HG03558 (cell line): ENCODE data around the gene SCAP.

ENCODE experiments used
- ATAC-seq: cut with Tn5 transposase; IDR thresholded peaks from one replicate; pipeline ENCODE4 v1.9.1; 2021; ENCODE audit warnings: moderate number of reproducible peaks; ENCODE audit not compliant: unreplicated experiment; ENCODE audit errors: extremely low read depth

Gene SCAP

DNA sequence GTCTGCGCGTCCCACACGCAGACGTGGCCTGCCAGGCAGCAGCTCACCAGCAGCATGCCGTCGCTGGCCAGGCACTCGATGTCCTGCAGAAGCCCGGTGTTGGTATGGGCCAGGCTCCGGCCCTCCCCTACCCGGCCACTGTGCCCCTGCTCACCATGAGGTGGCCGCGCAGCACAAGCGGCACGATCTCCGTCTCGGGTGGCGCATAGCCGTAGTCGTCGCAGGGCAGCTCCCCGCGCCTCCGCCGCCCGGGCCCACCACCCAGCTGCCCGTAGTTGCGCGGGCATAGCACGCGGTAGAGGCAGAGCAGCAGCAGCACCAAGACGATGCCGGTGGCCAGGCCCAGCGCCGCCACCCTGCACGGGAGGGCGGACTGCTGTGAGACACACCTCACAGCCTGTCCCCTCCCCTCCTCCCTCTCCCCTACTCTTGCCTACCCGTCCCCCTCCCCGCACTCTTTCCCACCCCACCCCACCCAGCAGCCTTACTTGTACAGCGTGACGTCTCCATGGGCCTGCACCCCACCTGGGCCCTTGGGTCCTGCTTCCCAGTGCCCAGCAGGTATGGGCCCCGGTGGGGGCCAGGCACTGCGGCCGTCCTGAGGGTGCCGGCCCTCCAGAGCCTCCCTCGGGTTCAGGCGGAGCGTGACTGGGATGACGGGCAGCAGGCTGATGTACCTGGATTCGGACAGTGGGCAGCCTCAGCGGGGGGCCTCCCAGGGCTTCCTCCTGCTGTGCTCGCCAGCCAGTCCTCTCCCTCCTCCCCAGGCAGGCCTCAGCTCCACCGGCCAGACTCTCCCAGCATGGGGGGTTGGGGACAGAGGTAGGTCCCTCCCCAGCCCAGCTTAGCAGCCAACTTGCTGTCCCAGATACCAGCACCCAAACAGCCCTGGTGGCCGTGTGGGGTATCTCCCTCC is 57.3 kb downstream of the SCAP start:
- ATAC-seq: no peak

DNA sequence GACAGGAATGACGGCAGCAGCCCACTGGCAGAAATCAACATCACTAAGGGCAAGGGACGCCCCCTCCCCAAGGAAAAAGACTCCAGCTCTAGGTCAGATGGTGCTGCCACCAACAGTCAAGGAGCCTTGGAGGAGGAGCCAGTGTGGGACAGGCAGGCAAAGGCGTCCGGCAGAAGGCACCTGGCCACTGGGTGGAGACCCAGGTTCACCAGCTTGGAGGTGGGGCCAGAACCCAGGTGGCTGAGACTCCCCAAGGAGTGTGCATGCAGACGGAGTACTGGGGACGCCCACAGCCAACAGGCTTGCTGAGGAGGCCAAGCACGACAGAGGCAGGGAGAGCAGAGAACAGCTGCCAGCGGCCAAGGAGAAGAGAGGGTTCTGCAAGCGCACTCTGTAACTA is 59.7 kb downstream of the SCAP start:
- no peak for ATAC-seq

DNA sequence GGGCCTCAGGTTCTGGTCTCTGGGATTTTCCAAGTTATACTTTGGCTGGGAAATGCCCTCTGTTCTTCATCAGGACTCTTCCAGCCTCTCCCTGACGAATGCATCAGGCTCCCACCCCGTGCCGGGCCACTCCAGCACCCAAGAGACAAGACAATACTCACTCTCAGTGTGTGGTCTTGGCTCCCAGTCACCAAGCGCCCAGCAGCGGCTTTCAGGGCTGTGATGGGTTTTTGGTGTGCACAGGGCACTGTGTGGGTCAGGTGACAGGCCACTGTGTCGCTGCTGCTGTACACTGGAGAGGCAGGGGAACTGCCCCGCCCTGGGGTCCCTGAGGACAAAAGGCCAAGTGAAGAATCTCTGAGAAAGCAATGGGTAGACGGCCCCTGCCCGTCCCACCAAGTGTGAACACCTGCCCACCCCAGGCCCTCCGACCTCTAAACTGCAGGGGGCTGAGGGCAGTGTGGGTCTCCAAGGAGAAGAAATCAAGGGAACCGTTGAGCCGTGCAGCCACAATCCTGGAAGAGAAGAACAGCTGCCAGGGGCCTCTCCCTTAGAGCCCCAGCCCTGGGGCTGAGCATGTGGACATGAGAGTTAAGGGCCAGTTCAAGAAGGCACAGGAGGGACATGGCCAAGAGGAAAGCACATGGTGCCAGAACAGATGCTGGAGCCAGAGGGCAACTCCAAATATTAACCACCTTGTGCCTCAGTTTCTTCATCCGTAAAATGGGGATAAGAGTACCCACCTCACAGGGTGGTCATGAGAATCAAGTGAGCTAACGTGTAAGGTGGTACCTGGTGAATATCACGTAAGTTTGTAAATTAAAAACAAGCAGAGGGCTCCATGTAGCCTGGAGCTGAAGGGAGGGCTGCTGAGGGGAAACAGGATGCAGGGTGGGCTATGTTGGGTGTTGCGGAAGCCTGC is 60.8 kb downstream of the SCAP start:
- ATAC-seq: no peak

DNA sequence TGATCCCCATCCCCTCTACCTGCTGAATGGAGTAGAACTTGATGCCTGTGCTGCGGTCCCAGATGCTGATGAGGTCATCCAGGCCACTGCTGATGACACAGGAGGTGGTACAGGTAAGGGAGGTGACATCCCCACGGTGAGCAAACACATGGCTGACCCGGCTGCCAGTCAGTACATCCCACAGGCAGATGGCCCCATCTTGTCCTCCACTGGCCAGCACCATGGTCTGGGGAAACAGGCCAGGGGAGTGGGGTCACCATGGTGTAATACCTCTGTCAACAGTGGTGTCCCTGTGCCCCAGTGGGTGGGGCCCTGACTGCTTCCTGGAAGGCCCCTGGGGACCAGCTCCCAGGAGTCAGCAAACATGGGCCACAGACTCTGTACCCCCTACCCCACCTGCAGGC is 61.6 kb downstream of the SCAP start:
- ATAC-seq: no peak

DNA sequence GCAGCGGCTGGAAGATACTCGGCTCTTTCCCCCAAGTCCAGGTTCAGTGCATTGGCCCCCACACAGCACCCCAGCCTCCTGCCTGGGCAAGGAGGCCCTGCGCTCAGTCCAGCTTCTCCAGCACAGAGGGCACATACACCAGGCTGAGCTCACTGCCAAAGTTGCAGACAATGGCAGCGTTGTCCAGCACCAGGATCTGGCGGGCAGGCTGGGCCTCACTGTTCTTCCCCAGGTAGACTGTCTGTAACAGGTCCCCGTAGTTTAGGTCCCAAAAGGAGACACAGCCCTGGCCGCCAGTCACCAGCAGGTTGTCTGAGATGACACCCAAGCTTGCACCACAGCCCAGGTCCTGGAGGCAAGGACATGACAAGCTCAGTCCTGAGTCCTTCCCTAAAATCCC is 62.0 kb downstream of the SCAP start:
- no peak for ATAC-seq

DNA sequence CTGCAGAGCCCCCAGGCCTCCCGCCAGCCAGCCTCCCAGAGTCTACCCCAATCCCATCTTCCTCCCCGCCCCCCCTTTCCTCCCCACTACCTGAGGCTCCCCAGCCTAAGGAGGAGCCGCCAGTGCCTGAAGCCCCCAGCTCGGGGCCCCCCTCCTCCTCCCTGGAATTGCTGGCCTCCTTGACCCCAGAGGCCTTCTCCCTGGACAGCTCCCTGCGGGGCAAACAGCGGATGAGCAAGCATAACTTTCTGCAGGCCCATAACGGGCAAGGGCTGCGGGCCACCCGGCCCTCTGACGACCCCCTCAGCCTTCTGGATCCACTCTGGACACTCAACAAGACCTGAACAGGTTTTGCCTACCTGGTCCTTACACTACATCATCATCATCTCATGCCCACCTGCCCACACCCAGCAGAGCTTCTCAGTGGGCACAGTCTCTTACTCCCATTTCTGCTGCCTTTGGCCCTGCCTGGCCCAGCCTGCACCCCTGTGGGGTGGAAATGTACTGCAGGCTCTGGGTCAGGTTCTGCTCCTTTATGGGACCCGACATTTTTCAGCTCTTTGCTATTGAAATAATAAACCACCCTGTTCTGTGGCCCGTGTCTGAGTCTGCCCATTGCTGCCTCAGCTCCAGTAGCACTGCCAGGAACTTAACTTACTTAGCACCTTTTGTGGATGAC is 62.8 kb downstream of the SCAP start:
- no peak for ATAC-seq

DNA sequence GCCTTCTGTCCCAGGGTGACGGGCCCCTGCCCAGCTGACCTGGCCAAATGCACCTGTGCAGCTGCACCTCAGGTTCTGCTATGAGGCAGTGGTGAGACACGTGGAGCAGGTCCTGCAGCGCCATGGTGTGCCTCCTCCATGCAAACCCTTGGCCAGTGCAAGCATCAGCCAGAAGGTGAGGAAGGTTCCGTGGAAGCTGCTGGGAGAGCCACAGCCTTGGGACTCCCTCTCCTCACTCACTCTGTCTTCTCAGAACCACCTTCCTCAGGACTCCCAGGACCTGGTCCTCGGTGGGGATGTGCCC is 63.3 kb downstream of the SCAP start:
- ATAC-seq: no peak

DNA sequence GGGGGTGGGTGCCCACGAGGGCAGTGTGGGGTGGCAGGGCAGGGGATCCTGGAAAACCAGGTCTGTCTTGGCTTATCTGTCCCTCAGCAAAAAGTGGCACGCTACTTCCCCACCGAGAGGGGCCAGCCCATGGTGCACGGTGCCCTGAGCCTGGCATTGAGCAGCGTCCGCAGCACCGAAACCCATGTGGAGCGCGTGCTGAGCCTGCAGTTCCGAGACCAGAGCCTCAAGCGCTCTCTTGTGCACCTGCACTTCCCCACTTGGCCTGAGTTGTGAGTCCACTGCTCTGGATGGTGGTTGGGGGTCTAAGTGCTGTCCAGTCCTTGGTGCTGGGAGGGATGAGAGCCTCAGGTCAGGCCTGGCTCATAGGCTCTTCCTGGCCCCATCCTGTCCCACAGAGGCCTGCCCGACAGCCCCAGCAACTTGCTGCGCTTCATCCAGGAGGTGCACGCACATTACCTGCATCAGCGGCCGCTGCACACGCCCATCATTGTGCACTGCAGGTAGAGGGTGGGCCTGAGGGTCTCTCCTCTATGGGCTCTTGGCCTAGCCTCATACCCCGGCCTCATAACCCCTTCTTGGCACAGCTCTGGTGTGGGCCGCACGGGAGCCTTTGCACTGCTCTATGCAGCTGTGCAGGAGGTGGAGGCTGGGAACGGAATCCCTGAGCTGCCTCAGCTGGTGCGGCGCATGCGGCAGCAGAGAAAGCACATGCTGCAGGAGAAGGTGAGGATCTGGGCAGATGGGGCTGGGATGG is 63.9 kb downstream of the SCAP start:
- no peak for ATAC-seq

DNA sequence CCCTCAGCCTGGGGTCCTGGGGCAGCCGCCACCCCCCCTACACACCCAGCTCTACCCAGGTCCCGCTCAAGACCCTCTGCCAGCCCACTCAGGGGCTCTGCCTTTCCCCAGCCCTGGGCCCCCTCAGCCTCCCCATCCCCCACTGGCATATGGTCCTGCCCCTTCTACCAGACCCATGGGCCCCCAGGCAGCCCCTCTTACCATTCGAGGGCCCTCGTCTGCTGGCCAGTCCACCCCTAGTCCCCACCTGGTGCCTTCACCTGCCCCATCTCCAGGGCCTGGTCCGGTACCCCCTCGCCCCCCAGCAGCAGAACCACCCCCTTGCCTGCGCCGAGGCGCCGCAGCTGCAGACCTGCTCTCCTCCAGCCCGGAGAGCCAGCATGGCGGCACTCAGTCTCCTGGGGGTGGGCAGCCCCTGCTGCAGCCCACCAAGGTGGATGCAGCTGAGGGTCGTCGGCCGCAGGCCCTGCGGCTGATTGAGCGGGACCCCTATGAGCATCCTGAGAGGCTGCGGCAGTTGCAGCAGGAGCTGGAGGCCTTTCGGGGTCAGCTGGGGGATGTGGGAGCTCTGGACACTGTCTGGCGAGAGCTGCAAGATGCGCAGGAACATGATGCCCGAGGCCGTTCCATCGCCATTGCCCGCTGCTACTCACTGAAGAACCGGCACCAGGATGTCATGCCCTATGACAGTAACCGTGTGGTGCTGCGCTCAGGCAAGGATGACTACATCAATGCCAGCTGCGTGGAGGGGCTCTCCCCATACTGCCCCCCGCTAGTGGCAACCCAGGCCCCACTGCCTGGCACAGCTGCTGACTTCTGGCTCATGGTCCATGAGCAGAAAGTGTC is 64.7 kb downstream of the SCAP start:
- ATAC-seq: no peak

DNA sequence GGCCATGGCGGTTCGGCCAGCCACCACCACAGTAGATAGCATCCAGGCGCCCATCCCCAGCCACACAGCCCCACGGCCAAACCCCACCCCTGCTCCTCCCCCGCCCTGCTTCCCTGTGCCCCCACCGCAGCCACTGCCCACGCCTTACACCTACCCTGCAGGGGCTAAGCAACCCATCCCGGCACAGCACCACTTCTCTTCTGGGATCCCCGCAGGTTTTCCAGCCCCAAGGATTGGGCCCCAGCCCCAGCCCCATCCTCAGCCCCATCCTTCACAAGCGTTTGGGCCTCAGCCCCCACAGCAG is 65.4 kb downstream of the SCAP start:
- no peak for ATAC-seq

DNA sequence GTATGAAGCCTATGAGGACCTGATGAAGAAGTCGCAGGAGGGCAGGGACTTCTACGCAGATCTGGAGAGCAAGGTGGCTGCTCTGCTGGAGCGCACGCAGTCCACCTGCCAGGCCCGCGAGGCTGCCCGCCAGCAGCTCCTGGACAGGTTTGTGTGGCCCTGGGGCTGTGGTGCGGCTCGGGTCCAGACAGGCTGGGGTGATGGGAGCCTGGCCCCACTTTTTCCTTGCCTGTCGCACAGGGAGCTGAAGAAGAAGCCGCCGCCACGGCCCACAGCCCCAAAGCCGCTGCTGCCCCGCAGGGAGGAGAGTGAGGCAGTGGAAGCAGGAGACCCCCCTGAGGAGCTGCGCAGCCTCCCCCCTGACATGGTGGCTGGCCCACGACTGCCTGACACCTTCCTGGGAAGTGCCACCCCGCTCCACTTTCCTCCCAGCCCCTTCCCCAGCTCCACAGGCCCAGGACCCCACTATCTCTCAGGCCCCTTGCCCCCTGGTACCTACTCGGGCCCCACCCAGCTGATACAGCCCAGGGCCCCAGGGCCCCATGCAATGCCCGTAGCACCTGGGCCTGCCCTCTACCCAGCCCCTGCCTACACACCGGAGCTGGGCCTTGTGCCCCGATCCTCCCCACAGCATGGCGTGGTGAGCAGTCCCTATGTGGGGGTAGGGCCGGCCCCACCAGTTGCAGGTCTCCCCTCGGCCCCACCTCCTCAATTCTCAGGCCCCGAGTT is 65.9 kb downstream of the SCAP start:
- ATAC-seq: no peak

DNA sequence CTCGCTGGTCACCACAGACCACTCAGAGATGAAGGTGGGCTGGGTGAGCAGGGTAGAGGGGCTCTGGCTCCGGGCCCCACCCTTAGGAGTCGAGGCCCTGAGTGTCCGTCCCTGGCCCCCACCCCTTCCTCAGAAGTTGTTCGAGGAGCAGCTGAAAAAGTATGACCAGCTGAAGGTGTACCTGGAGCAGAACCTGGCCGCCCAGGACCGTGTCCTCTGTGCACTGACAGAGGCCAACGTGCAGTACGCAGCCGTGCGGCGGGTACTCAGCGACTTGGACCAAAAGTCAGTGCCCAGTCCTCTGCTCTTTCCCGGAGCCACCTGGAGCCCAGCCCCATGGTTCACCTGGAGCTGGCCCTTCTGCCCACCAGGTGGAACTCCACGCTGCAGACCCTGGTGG is 66.5 kb downstream of the SCAP start:
- ATAC-seq: no peak

DNA sequence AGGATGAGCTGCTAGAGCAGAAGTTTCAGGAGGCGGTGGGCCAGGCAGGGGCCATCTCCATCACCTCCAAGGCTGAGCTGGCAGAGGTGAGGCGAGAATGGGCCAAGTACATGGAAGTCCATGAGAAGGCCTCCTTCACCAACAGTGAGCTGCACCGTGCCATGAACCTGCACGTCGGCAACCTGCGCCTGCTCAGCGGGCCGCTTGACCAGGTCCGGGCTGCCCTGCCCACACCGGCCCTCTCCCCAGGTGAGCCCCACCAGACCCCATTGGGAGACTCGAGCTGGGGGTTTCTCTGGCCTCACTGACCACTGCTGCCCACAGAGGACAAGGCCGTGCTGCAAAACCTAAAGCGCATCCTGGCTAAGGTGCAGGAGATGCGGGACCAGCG is 66.9 kb downstream of the SCAP start:
- ATAC-seq: no peak

DNA sequence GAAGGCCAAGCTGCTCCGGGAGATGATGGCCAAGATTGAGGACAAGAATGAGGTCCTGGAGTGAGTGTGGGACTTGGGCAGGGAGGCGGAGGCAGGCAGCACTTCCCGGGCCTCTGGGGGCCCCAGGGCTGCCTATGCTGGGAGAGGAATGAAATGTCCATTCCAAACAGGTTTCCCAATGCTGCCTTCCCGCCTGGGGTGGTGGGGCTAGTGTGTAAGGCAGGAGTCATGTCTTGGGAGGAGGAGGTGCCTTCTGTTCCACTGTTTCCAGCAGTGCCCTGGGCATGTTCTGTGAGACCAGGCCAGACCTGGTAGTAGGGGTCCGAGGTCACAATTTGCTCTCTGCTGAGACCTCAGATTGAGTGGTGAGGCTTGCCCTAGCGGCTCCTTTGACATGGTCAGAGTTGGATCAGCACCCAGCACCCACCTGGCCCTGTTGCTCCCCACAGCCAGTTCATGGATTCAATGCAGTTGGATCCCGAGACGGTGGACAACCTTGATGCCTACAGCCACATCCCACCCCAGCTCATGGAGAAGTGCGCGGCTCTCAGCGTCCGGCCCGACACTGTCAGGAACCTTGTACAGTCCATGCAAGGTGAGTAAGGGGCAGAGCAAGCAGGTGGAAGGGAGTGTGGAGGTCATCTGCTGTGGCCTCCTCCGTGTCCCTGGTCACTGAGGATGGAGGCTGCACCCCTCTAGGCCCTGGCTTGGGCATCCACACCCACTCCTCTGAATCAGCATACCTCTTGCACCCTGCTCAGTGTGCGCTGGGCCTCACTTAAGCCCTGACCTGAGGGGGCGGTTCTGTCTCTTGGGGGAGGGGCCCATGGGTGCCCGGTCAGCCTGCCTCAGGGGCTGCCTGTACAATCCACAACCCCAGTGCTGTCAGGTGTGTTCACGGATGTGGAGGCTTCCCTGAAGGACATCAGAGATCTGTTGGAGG is 67.6 kb downstream of the SCAP start:
- no peak for ATAC-seq

DNA sequence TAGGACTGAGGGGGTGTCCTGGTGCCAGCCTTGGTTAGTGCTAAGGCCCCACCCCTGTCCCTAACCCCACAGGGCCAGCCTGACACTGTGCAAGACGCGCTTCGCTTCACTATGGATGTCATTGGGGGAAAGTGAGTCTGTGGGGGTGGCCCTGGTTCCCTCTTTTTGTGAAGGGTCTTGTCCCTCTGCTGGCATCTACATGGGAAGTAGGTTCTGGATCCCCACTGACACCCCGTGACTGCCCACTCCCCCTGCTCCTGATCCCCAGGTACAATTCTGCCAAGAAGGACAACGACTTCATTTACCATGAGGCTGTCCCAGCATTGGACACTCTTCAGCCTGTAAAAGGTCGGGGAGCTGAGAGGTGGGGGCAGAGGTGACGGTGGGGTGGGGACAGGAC is 68.5 kb downstream of the SCAP start:
- no peak for ATAC-seq

DNA sequence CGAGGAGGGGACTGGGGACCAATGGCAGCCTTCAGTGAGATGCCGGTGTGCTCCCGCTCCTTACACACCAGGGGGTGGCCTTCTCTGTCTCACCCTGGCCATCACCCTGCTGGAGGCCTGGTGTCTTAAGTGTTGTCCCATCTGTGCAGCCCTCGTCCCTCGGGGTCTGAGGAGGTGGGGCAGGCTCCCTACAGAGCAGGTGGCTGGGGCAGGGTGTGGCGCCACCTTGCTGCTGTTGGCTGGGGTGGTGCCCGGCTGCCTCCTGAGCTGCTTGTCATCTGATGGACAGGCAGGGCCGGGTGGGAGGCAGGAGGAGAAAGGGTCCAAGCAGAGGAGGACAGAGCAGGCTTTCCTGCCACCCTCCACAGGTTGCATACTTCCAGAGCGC is 69.0 kb downstream of the SCAP start:
- no peak for ATAC-seq

DNA sequence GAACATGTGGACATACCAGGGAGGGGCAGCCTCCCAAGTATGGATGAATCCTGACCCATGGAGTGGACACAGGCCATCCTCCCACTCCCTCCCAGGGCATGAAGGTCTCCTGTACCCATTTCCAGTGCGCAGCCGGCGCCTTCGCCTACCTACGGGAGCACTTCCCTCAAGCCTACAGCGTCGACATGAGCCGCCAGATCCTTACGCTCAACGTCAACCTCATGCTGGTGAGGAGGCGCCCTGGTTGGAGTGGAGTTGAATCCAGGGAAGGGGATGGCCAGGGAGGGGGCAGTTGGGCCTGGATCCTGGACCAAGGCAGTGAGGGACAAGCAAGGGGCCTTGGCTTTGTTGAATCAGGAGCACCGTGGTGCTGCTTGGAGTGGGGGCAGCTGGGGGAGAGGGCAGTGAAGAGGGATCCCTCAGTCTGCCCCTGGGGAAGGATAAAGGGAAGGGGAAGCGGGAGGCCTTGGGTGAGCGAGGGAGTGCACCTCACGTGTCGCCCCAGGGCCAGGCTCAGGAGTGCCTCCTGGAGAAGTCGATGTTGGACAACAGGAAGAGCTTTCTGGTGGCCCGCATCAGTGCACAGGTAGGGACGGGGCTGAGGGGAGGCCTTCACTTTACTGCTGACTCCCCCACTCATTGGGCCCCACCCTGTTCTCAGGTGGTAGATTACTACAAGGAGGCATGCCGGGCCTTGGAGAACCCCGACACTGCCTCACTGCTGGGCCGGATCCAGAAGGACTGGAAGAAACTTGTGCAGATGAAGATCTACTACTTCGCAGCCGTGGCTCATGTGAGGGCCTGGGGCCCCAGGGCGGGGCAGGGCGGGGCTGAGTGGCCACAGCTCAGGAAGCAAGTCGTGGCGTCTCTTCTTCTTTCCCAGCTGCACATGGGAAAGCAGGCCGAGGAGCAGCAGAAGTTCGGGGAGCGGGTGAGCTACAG is 69.7 kb downstream of the SCAP start:
- no peak for ATAC-seq
